H1 (cell line): ENCODE measurements around the gene VIPR2. TPM values are rescaled to one million over a fixed set of nuclear protein-coding genes. Genes with fewer than 3 reads are reported as not detected.

Experiments
- CTCF ChIA-PET: fragments of 300-600 bp; sonication (Branson Sonifier 250); formaldehyde crosslinking; loops from one replicate; lab custom pipeline; 2021; ENCODE audit not compliant: partially characterized antibody; lab: Charles Lee
- POLR2A ChIA-PET: fragments of 300-600 bp; sonication (Branson Sonifier 250); formaldehyde crosslinking; loops from one replicate; lab custom pipeline; 2021; ENCODE audit warnings: inconsistent platforms; ENCODE audit not compliant: partially characterized antibody; lab: Charles Lee
- DNase-seq, 2 experiments: peaks; one replicate each; pipeline versions ENCODE4 v3.0.0 to v3.0.0-alpha.2; 2010 to 2022; ENCODE audit warnings: low spot score in 2 of 2, low read depth in 1 of 2, mixed read lengths in 1 of 2
- FAIRE-seq: peaks from 2 replicates; lab custom pipeline; 2011; peaks lifted over from hg19 to GRCh38; lab: Jason Lieb, UNC
- H2AFZ ChIP-seq: 2 replicates; pipeline ENCODE4 v1.8.1; 2012; ENCODE audit warnings: low read length, inconsistent platforms
- H2AK5ac ChIP-seq: 2 replicates; pipeline ENCODE4 v1.6.1; 2013; ENCODE audit warnings: low read depth, low read length
- H2BK120ac ChIP-seq: replicated peaks from 2 replicates; pipeline ENCODE3; 2013; ENCODE audit warnings: low read depth, low read length, inconsistent platforms
- H2BK12ac ChIP-seq: 2 replicates; pipeline ENCODE4 v1.6.1; 2013; ENCODE audit warnings: low read depth, low read length
- H2BK15ac ChIP-seq: 2 replicates; pipeline ENCODE4 v1.6.1; 2013; ENCODE audit warnings: low read length
- H2BK20ac ChIP-seq: 2 replicates; pipeline ENCODE4 v1.6.1; 2013; ENCODE audit warnings: low read length
- H2BK5ac ChIP-seq: 2 replicates; pipeline ENCODE4 v1.6.1; 2013; ENCODE audit warnings: low read depth, low read length
- H3K14ac ChIP-seq: 2 replicates; pipeline ENCODE4 v1.6.1; 2013; ENCODE audit warnings: inconsistent platforms; ENCODE audit not compliant: insufficient read length
- H3K18ac ChIP-seq: 2 replicates; pipeline ENCODE4 v1.6.1; 2013; ENCODE audit warnings: low read length; ENCODE audit errors: extremely low read depth
- H3K23ac ChIP-seq: 2 replicates; pipeline ENCODE4 v1.6.1; 2013; ENCODE audit warnings: inconsistent platforms; ENCODE audit not compliant: insufficient read length
- H3K23me2 ChIP-seq: 2 replicates; pipeline ENCODE4 v1.6.1; 2013; ENCODE audit warnings: low read depth, low read length
- H3K27ac ChIP-seq: 2 replicates; pipeline ENCODE4 v1.6.1; 2011; ENCODE audit warnings: low read depth, low read length, inconsistent platforms
- H3K27me3 ChIP-seq, 4 experiments: replicated peaks in 1 of 4; 1 replicate in 1 of 4; 2 replicates in 3 of 4; pipeline versions ENCODE4 v1.6.1 to v1.8.1; 2011 to 2013; ENCODE audit warnings: low read length in 3 of 4, mild to moderate bottlenecking in 3 of 4, inconsistent platforms in 2 of 4, mixed read lengths in 2 of 4, moderate library complexity in 1 of 4; ENCODE audit not compliant: control insufficient read depth in 3 of 4, insufficient read depth in 3 of 4; ENCODE audit errors: extremely low read depth in 1 of 4
- H3K36me3 ChIP-seq, 4 experiments: 2 replicates each; pipeline versions ENCODE4 v1.6.1 to v1.8.1; 2011 to 2013; ENCODE audit warnings: mild to moderate bottlenecking in 4 of 4, low read length in 3 of 4, moderate library complexity in 2 of 4, control low read depth in 1 of 4, inconsistent platforms in 1 of 4; ENCODE audit not compliant: insufficient read depth in 4 of 4, control insufficient read depth in 2 of 4
- H3K4ac ChIP-seq: replicated peaks from 2 replicates; pipeline ENCODE3; 2013; ENCODE audit warnings: low read length, low read depth, mixed read lengths, inconsistent platforms; ENCODE audit not compliant: insufficient read length
- H3K4me1 ChIP-seq, 4 experiments: replicated peaks in 1 of 4; 1 replicate in 1 of 4; 2 replicates in 3 of 4; pipeline versions ENCODE4 v1.6.1 to v1.8.1; 2011 to 2013; ENCODE audit warnings: low read length in 3 of 4, inconsistent platforms in 2 of 4, mixed read lengths in 1 of 4; ENCODE audit not compliant: insufficient read depth in 4 of 4, control insufficient read depth in 3 of 4
- H3K4me2 ChIP-seq, 2 experiments: 2 replicates each; pipeline versions ENCODE4 v1.6.1 to v1.8.1; 2011 to 2013; ENCODE audit warnings: low read depth in 2 of 2, low read length in 2 of 2, control low read depth in 1 of 2, inconsistent platforms in 1 of 2, mild to moderate bottlenecking in 1 of 2; ENCODE audit not compliant: insufficient read depth in 1 of 2
- H3K4me3 ChIP-seq, 4 experiments: fragments of 200-600, 300-600 bp in 1 of 4; sonication (generic), shearing (Covaris generic), sonication (Bioruptor Twin) in 1 of 4; 2 replicates each; pipeline versions ENCODE4 v1.5.1 to v1.8.1; 2011 to 2016; ENCODE audit warnings: low read length in 4 of 4, low read depth in 3 of 4, control low read depth in 2 of 4, inconsistent platforms in 2 of 4, mild to moderate bottlenecking in 2 of 4, mixed read lengths in 1 of 4, moderate library complexity in 1 of 4; ENCODE audit not compliant: insufficient read depth in 2 of 4; ENCODE audit errors: extremely low read depth in 1 of 4
- H3K56ac ChIP-seq: replicated peaks from 2 replicates; pipeline ENCODE3; 2013; ENCODE audit warnings: low read depth, mild to moderate bottlenecking, mixed read lengths, low read length, inconsistent platforms; ENCODE audit not compliant: insufficient read length
- H3K79me1 ChIP-seq: 2 replicates; pipeline ENCODE4 v1.6.1; 2013; ENCODE audit warnings: low read depth, low read length, control low read depth
- H3K79me2 ChIP-seq, 2 experiments: 2 replicates each; pipeline versions ENCODE4 v1.6.1 to v1.8.1; 2012 to 2013; ENCODE audit warnings: low read length in 2 of 2, mild to moderate bottlenecking in 2 of 2, inconsistent platforms in 1 of 2; ENCODE audit not compliant: insufficient read depth in 2 of 2, control insufficient read depth in 1 of 2
- H3K9ac ChIP-seq, 4 experiments: replicated peaks in 1 of 4; 1 replicate in 1 of 4; 2 replicates in 3 of 4; pipeline versions ENCODE4 v1.6.1 to v1.8.1; 2011 to 2013; ENCODE audit warnings: low read depth in 3 of 4, low read length in 3 of 4, control low read depth in 2 of 4, mild to moderate bottlenecking in 2 of 4, moderate library complexity in 2 of 4, inconsistent platforms in 1 of 4; ENCODE audit errors: extremely low read depth in 1 of 4
- H3K9me3 ChIP-seq, 2 experiments: 2 replicates each; pipeline versions ENCODE4 v1.6.1 to v1.8.1; 2012 to 2013; ENCODE audit warnings: mild to moderate bottlenecking in 2 of 2, moderate library complexity in 2 of 2, control low read depth in 1 of 2, inconsistent platforms in 1 of 2, low read depth in 1 of 2, low read length in 1 of 2, mixed read lengths in 1 of 2; ENCODE audit not compliant: insufficient read depth in 2 of 2
- H4K20me1 ChIP-seq, 2 experiments: replicated peaks in 1 of 2; 2 replicates each; pipeline versions ENCODE3 to v1.8.1; 2011 to 2013; ENCODE audit warnings: inconsistent platforms in 2 of 2, low read length in 2 of 2, mild to moderate bottlenecking in 1 of 2; ENCODE audit not compliant: insufficient read depth in 2 of 2, control insufficient read depth in 1 of 2
- H4K5ac ChIP-seq: 2 replicates; pipeline ENCODE4 v1.6.1; 2013; ENCODE audit warnings: low read length, low read depth, mixed read lengths, inconsistent platforms; ENCODE audit not compliant: insufficient read length
- H4K8ac ChIP-seq: 2 replicates; pipeline ENCODE4 v1.8.0; 2013; ENCODE audit warnings: mild to moderate bottlenecking, moderate library complexity, low read length, inconsistent platforms; ENCODE audit not compliant: insufficient read depth; ENCODE audit errors: extremely low read depth
- H4K91ac ChIP-seq: replicated peaks from 2 replicates; pipeline ENCODE3; 2013; ENCODE audit warnings: low read length, mixed read lengths, inconsistent platforms; ENCODE audit not compliant: insufficient read length
- BRCA1 ChIP-seq: IDR thresholded peaks from 2 replicates; pipeline ENCODE4 v1.6.1; 2012; ENCODE audit warnings: low read depth, low read length, improper control_type of control experiment
- EZH2 ChIP-seq: fragments of 200-600 bp; sonication (generic); IDR thresholded peaks from 2 replicates; pipeline ENCODE4 v1.7.1; 2012; ENCODE audit warnings: low read depth, mild to moderate bottlenecking, moderate library complexity, low read length, inconsistent platforms; ENCODE audit not compliant: severe bottlenecking
- KDM4A ChIP-seq: IDR thresholded peaks from one replicate; pipeline ENCODE4 v1.7.1; 2012; ENCODE audit warnings: low read depth, mild to moderate bottlenecking, moderate library complexity, low read length, inconsistent platforms; ENCODE audit not compliant: severe bottlenecking
- KDM5A ChIP-seq: fragments of 200-600 bp; IDR thresholded peaks from 2 replicates; pipeline ENCODE4 v1.7.1; 2012; ENCODE audit warnings: mild to moderate bottlenecking, low read length, inconsistent platforms, mixed read lengths
- RXRA ChIP-seq: IDR thresholded peaks from 2 replicates; pipeline ENCODE4 v1.6.1; 2011; ENCODE audit warnings: low read depth, mild to moderate bottlenecking, low read length, moderate library complexity; ENCODE audit not compliant: insufficient read depth
- SAP30 ChIP-seq: fragments of 300-600 bp; sonication (generic); IDR thresholded peaks from 2 replicates; pipeline ENCODE4 v1.7.1; 2012; ENCODE audit warnings: low read length, moderate library complexity, mild to moderate bottlenecking, inconsistent platforms; ENCODE audit not compliant: insufficient read depth, insufficient replicate concordance
- SP1 ChIP-seq: IDR thresholded peaks from 2 replicates; pipeline ENCODE4 v1.6.1; 2011; ENCODE audit warnings: low read depth, low read length
- TAF7 ChIP-seq: optimal IDR thresholded peaks from 2 replicates; pipeline ENCODE3; 2011; ENCODE audit warnings: low read depth, mild to moderate bottlenecking, inconsistent platforms, low read length, moderate library complexity, borderline replicate concordance
- TEAD4 ChIP-seq: IDR thresholded peaks from 2 replicates; pipeline ENCODE4 v1.6.1; 2012; ENCODE audit warnings: low read depth, low read length, inconsistent platforms, mixed read lengths
- YY1 ChIP-seq: IDR thresholded peaks from 2 replicates; pipeline ENCODE4 v1.6.1; 2011; ENCODE audit warnings: low read depth, mild to moderate bottlenecking, low read length
- WGBS, 2 experiments: shearing (Covaris generic) in 1 of 2; methylation state at CpG; one replicate each; pipeline versions ENCODE4 v1.1.6 to v1.1.7; 2013 to 2015; ENCODE audit warnings: low lambda C conversion rate in 2 of 2, mixed read lengths in 2 of 2, inconsistent platforms in 1 of 2, low coverage in 1 of 2, missing lambda C conversion rate in 1 of 2; ENCODE audit not compliant: insufficient replicate concordance in 2 of 2, insufficient coverage in 1 of 2, insufficient read length in 1 of 2; ENCODE audit errors: extremely low coverage in 1 of 2, missing lambda C conversion rate in 1 of 2; 5-methylcytosine and 5-hydroxymethylcytosine counted together
- polyA plus RNA-seq, 7 experiments: library from polyadenylated mRNA; depleted of rRNA in 3 of 7; stranded (reverse) in 5 of 7; unstranded in 2 of 7; fragments of >200 nt in 5 of 7; fragments of 200-250 nt in 2 of 7; gene quantifications; 1 replicate in 5 of 7; 2 replicates in 1 of 7; 4 replicates in 1 of 7; pipeline versions ENCODE4 v1.2.1 to v1.2.3, GENCODE V29; 2011 to 2013; ENCODE audit warnings: missing spikeins in 2 of 7, mixed read lengths in 2 of 7
- total RNA-seq: library from RNA; stranded (reverse); fragmentation: NEBNext Ultra II Directional; extraction: Animal tissue kit (Norgen Biotek cat#: 25700); gene quantifications from 2 replicates; pipeline ENCODE4 v1.2.1, GENCODE V29; 2021

The VIPR2 gene
- total and polyA plus RNA-seq, 2 of the 8 experiments (the other 6 are each of a cell fraction or from before 2014, with no cell fraction given): 2.4 to 6.3 TPM

- Histone ChIP-seq H3K79me1 (0 out of 2 replicates have a peak, but pooled peaks cover 2% of the 10 kb centered on the region), H2AK5ac (no peak overlapping the region), H3K23ac (no peak overlapping the region), H3K9me3 (no peaks in the 10 kb centered on the region), H2BK5ac (no peak overlapping the region), H2AFZ (no peak overlapping the region), H3K18ac (no peak overlapping the region), H3K9ac (no peak overlapping the region), H4K91ac (no peak overlapping the region), H3K4me1 (peaks cover 0 to 3% (median 1%) of the 10 kb centered on the region in 4 experiments; a peak in 3 of 7 replicates), H2BK12ac (no peak overlapping the region), H2BK120ac (no peak overlapping the region), H3K79me2 (no peaks in the 10 kb centered on the region), H3K56ac (no peak overlapping the region), H2BK20ac (no peak overlapping the region), H4K20me1 (no peaks in the 10 kb centered on the region), H3K27ac (no peak overlapping the region), H4K5ac (no peak overlapping the region), H3K4ac (no peak overlapping the region), H3K4me3 (no peak overlapping the region), H4K8ac (no peak overlapping the region), H2BK15ac (no peak overlapping the region), H3K14ac (no peak overlapping the region), H3K36me3 (no peaks in the 10 kb centered on the region), H3K27me3 (no peaks in the 10 kb centered on the region), H3K23me2 (no peaks in the 10 kb centered on the region), H3K4me2 (no peak overlapping the region)
- CTCF ChIA-PET: interaction anchor here (0.6 to 1.9 kb wide), 4 partner anchors 18 to 117 kb away, joined by 3 to 7 read pairs (median 3); no protein-coding TSS in a partner anchor
- POLR2A ChIA-PET: no interaction called here
- FAIRE-seq (no peak), DNase-seq (no peak)
- no peak for TF ChIP-seq SAP30
- TF ChIP-seq KDM5A: no peak
- no peak for TF ChIP-seq YY1
- no peak for TF ChIP-seq RXRA
- TF ChIP-seq KDM4A: no peak
- no peak for TF ChIP-seq BRCA1
- no peak for TF ChIP-seq TAF7
- no peak for TF ChIP-seq SP1
- no peak for TF ChIP-seq EZH2
- no peak for TF ChIP-seq TEAD4
- 91% methylated on average over 16 of the region's 19 CpGs; no CpG with 5 or more reads in 1 of the 2 experiments for WGBS, 2 experiments
Measured at GRCh38 chr7:159119026-159119741, 25.5 kb downstream of the VIPR2 start.
